Upper lobe of left lung (tissue), 4 donors: ENCODE results near the gene TENT5C.

Experiments
- POLR2A ChIP-seq, 4 donors: fragments of 450-650 bp; IDR thresholded peaks; one replicate each; pipeline ENCODE4 v1.5.1; 2016 to 2017; ENCODE audit warnings: antibody characterized with exemption in 4 of 4, mild to moderate bottlenecking in 2 of 4
- POLR2AphosphoS5 ChIP-seq, 2 donors: sonication (generic); formaldehyde crosslinking; IDR thresholded peaks; one replicate each; pipeline ENCODE4 v1.5.1; 2017; ENCODE audit warnings: antibody characterized with exemption in 2 of 2
- TF ChIP-seq, protein P1 (sequence below), 6 experiments: fragments of 450-650 bp in 4 of 6; fragments of 200-600 bp in 2 of 6; sonication (generic) in 2 of 6; IDR thresholded peaks; one replicate each; pipeline ENCODE4 v1.5.1; 2016 to 2019; ENCODE audit warnings: antibody characterized with exemption in 6 of 6

- TF ChIP-seq, protein P1, sequence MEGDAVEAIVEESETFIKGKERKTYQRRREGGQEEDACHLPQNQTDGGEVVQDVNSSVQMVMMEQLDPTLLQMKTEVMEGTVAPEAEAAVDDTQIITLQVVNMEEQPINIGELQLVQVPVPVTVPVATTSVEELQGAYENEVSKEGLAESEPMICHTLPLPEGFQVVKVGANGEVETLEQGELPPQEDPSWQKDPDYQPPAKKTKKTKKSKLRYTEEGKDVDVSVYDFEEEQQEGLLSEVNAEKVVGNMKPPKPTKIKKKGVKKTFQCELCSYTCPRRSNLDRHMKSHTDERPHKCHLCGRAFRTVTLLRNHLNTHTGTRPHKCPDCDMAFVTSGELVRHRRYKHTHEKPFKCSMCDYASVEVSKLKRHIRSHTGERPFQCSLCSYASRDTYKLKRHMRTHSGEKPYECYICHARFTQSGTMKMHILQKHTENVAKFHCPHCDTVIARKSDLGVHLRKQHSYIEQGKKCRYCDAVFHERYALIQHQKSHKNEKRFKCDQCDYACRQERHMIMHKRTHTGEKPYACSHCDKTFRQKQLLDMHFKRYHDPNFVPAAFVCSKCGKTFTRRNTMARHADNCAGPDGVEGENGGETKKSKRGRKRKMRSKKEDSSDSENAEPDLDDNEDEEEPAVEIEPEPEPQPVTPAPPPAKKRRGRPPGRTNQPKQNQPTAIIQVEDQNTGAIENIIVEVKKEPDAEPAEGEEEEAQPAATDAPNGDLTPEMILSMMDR (IDR thresholded peaks at IDR 0.05) = no peak
- no peak for TF ChIP-seq POLR2A (IDR thresholded peaks at IDR 0.05)
- TF ChIP-seq POLR2AphosphoS5 (IDR thresholded peaks at IDR 0.05) = no peak
Measured at GRCh38 chr1:117592155-117592554, 13.7 kb upstream of the TENT5C start.
